ENCODE results near the gene TCEAL5.
"Not testable (repeated sequence)": the region's sequence is repeated elsewhere in the genome, so short reads cannot be mapped to it uniquely, and the experiment has no call there.

TCEAL5 gene

GRCh38 chrX:103234869-103235268, 41.7 kb downstream of the TCEAL5 start:
- DNase-seq (ENCODE audit: low read depth): no peak

- DNase-seq (ENCODE audit: low read depth): no peak
These were observed 43.3 kb downstream of the TCEAL5 start for GRCh38 chrX:103233263-103233662.

- DNase-seq (ENCODE audit: low read depth): not testable (repeated sequence)
These were observed 50.6 kb downstream of the TCEAL5 start for GRCh38 chrX:103225918-103226317.

All from T follicular helper cell (primary cell).